ENCODE measurements around the gene PDP2. TPM values are rescaled to one million over a fixed set of nuclear protein-coding genes. Genes with fewer than 3 reads are reported as not detected.
A peak's percentile ranks its signal among the peaks of the same experiment; 100 is the strongest.

PDP2 gene
- total RNA-seq, 1 donor from 2014 or later: 9.0 TPM

DNA sequence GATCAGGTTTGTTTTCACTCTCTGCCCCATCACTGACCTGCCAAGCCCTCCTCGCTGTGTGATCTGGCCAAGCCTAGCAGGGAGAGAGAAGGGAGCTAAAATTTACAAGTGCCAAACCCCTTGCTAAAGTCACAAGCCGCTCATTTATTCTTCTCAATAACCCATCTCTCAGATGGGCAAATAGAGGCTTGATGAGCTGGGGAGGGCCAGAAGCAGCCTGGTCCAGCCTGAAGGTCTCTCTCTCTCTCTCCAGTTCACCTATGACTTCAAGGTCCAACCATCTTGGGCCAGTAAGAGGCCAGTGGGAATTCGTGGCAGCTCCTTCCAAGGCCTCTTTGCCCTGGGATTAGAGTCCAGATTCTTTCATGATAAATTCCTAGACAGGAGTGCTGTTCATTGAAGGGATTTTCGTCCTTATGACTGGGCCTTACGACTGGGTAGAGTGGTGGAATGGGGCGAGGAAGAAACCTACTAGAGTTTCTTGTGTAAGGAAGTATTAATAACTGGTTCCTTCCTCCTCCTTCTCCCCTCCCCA is 32.7 kb upstream of the PDP2 start:
- H3K27ac Mint-ChIP-seq (ENCODE audit: unreplicated experiment): no peak overlapping the region
- no peak overlapping the region for H3K4me3 Mint-ChIP-seq (ENCODE audit: unreplicated experiment)
- H3K36me3 Mint-ChIP-seq (ENCODE audit: low read depth): peaks cover 6% of the 10 kb centered on the region
- H3K9me3 Mint-ChIP-seq (ENCODE audit: low read depth): no peaks in the 10 kb centered on the region
- peaks cover 24% of the 10 kb centered on the region for H3K27me3 Mint-ChIP-seq (ENCODE audit: low read depth)
- peak; percentile 2 for DNase-seq (ENCODE audit: low spot score)
- TF ChIP-seq, protein P1, sequence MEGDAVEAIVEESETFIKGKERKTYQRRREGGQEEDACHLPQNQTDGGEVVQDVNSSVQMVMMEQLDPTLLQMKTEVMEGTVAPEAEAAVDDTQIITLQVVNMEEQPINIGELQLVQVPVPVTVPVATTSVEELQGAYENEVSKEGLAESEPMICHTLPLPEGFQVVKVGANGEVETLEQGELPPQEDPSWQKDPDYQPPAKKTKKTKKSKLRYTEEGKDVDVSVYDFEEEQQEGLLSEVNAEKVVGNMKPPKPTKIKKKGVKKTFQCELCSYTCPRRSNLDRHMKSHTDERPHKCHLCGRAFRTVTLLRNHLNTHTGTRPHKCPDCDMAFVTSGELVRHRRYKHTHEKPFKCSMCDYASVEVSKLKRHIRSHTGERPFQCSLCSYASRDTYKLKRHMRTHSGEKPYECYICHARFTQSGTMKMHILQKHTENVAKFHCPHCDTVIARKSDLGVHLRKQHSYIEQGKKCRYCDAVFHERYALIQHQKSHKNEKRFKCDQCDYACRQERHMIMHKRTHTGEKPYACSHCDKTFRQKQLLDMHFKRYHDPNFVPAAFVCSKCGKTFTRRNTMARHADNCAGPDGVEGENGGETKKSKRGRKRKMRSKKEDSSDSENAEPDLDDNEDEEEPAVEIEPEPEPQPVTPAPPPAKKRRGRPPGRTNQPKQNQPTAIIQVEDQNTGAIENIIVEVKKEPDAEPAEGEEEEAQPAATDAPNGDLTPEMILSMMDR (IDR thresholded peaks at IDR 0.05): no peak
- H3K4me1 Mint-ChIP-seq (ENCODE audit: low read depth): peaks cover 25% of the 10 kb centered on the region

DNA sequence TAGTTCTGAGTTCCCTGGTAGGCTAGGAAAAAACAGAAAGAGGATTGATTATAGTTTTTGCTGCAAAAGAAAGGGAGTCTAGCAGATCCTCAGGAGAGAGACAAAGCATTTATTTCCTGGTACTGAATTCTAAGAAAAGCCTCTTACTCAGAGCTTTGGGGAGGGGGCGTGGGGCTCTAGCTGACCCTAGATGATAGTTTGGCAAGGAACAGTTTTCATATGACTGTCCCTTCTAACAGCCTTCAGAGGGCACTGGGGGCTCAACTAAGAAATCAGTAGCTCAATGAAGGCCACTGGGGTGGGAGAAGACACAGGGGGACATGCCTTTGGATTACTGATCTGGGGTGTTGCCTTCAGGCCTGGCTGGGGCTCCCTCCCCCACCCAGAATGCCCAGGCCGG is 32.1 kb upstream of the PDP2 start:
- H3K36me3 Mint-ChIP-seq (ENCODE audit: low read depth): peaks cover 3% of the 10 kb centered on the region
- H3K4me1 Mint-ChIP-seq (ENCODE audit: low read depth): peaks cover 19% of the 10 kb centered on the region
- peaks cover 21% of the 10 kb centered on the region for H3K27me3 Mint-ChIP-seq (ENCODE audit: low read depth)
- no peak for DNase-seq (ENCODE audit: low spot score)
- no peak overlapping the region for H3K4me3 Mint-ChIP-seq (ENCODE audit: unreplicated experiment)
- H3K27ac Mint-ChIP-seq (ENCODE audit: unreplicated experiment): no peak overlapping the region
- H3K9me3 Mint-ChIP-seq (ENCODE audit: low read depth): no peaks in the 10 kb centered on the region
- TF ChIP-seq, protein P1 (IDR thresholded peaks at IDR 0.05): no peak

DNA sequence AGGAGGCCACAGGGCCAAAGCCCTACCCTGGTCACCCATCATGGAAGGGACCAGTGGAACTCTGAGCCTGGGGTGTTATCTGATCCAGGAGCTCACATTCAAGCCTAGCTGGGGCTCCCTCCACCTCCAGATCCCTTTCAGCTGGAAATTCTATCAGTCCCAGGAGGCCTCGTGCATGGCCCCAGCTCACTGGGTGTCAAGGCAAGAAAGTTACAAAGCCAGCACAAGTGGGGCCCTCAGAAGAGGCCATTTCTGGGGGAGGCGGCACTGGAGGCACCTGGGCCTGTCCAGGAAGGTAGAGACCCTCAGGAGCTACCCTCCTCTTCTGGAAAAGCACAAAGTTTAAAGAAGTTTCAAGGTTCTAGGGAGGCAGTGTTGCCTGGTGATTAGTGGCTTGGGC is 31.3 kb upstream of the PDP2 start:
- Mint-ChIP-seq H3K9me3 (ENCODE audit: low read depth) (no peaks in the 10 kb centered on the region), H3K36me3 (ENCODE audit: low read depth) (peaks cover 3% of the 10 kb centered on the region), H3K27me3 (ENCODE audit: low read depth) (peaks cover 19% of the 10 kb centered on the region), H3K27ac (ENCODE audit: unreplicated experiment) (no peak overlapping the region), H3K4me3 (ENCODE audit: unreplicated experiment) (no peak overlapping the region), H3K4me1 (ENCODE audit: low read depth) (peaks cover 14% of the 10 kb centered on the region)
- DNase-seq (ENCODE audit: low spot score): peak; percentile 30
- TF ChIP-seq, protein P1 (IDR thresholded peaks at IDR 0.05): no peak

DNA sequence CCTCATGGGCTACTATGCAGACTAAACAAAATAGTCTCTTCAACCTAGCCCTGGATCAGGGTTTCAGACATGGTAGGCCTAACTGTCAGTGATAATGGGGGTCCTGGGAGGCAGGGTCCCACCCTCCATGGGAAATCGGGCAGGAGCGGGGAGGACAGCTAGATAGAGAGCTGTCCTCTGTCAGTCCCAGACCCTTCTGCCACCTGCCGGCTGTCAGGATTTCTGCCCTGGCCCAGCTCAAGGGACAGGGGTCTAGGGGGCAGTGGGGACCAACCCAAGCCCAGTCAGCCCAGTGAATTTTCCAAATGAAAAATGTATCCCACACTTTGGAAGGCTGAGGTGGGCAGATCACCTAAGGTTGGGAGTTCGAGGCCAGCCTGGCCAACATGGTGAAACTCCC is 30.8 kb upstream of the PDP2 start:
- H3K9me3 Mint-ChIP-seq (ENCODE audit: low read depth): no peaks in the 10 kb centered on the region
- peaks cover 19% of the 10 kb centered on the region for H3K27me3 Mint-ChIP-seq (ENCODE audit: low read depth)
- no peak overlapping the region for H3K4me3 Mint-ChIP-seq (ENCODE audit: unreplicated experiment)

DNA sequence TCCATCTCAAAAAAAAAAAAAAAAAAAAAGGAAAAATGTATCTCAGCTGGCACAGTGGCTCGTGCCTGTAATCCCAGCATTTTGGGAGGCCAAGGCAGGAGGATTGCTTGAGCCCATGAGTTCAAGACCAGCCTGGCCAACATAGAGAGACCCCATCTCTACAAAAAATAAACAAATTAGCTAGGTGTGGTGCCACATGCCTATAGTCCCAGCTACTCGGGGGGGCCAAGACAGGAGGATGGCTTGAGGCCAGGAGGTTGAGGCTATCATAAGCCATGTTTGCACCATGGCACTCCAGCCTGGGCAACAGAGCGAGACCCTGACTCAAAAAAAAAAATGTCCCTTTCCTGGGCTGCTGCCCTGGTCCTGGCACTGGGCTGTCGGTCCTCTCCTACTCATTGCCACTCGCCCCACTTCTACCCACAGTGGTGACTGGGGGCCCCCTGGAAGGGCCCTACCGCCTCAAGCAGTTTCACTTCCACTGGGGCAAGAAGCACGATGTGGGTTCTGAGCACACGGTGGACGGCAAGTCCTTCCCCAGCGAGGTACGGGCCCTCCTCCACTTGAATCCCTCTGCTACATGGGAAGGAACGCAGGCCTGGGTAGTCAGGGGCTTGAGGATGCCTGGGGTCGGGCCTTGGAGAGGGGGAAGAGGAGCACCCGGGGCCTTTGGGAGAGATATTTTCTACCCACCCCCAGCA is 30.1 kb upstream of the PDP2 start:
- H3K27me3 Mint-ChIP-seq (ENCODE audit: low read depth): peaks cover 15% of the 10 kb centered on the region
- no peak overlapping the region for H3K4me3 Mint-ChIP-seq (ENCODE audit: unreplicated experiment)
- TF ChIP-seq, protein P1 (IDR thresholded peaks at IDR 0.05): no peak
- H3K36me3 Mint-ChIP-seq (ENCODE audit: low read depth): peaks cover 2% of the 10 kb centered on the region
- H3K27ac Mint-ChIP-seq (ENCODE audit: unreplicated experiment): no peak overlapping the region
- peaks cover 10% of the 10 kb centered on the region for H3K4me1 Mint-ChIP-seq (ENCODE audit: low read depth)
- peak; percentile 72 for DNase-seq (ENCODE audit: low spot score)
- no peaks in the 10 kb centered on the region for H3K9me3 Mint-ChIP-seq (ENCODE audit: low read depth)

More for the DNA sequence above, 30.8 kb upstream of the PDP2 start:
- DNase-seq (ENCODE audit: low spot score): peak; percentile 49
- H3K36me3 Mint-ChIP-seq (ENCODE audit: low read depth): peaks cover 3% of the 10 kb centered on the region
- H3K4me1 Mint-ChIP-seq (ENCODE audit: low read depth): peaks cover 14% of the 10 kb centered on the region
- TF ChIP-seq, protein P1 (IDR thresholded peaks at IDR 0.05): peak; percentile 29
- H3K27ac Mint-ChIP-seq (ENCODE audit: unreplicated experiment): no peak overlapping the region
